SH-SY5Y (cell line): ENCODE measurements around the gene FGGY.

Source experiments
- GATA2 ChIP-seq: IDR thresholded peaks from 2 replicates; pipeline ENCODE4 v1.6.1; 2011; ENCODE audit warnings: mild to moderate bottlenecking, low read depth, low read length
- GATA3 ChIP-seq: IDR thresholded peaks from 2 replicates; pipeline ENCODE4 v1.6.1; 2011; ENCODE audit warnings: low read depth, mild to moderate bottlenecking, low read length, moderate library complexity

GRCh38 chr1:59609245-59609644 is 312.4 kb downstream of the FGGY start:
- no peak for TF ChIP-seq GATA2
- no peak for TF ChIP-seq GATA3
